NCI-H2196 treated with DMSO at 0.1 percent for 48 hours (cell line): ENCODE data around the gene DIP2A.
"Not testable (repeated sequence)": the region's sequence is repeated elsewhere in the genome, so short reads cannot be mapped to it uniquely, and the experiment has no call there.

Experiments used
- DNase-seq: peaks from one replicate; lab custom pipeline; 2025; ENCODE audit not compliant: unreplicated experiment; lab: John Stamatoyannopoulos, UW

Gene DIP2A

DNA sequence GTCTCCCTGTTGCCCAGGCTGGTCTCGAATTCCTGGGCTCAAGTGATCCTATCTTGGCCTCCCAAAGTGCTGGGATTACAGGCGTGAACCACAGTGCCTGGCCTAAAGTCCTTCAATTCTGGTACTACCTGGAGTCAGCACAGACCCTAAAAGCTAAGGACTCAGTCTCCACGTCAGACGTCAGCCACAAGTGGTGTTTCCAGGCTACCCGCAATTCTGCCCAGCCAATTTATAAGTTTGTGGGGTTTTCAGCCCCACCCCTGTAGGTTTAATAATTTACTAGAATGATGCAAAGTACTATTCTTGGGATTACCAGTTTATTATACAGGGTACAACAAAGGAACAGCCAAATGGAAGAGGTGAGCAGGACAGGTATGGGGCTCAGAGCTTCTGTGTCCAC lies 10.6 kb upstream of the DIP2A start:
- DNase-seq: no peak

DNA sequence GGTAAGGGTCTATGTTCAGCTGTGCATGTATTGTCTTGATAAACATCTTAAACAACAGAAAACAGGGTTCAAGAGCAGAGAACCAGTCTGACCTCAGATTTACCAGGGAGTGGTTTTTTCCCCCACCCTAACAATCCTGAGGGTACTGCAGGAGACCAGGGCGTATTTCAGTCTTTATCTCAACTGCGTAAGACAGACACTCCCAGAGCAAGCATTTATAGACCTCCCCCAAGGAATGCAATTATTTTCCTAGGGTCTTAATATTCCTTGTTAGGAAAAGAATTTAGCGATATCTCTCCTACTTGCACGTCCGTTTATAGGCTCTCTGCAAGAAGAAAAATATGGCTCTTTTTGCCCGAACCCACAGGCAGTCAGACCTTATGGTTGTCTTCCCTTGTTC lies 9.8 kb upstream of the DIP2A start:
- not testable (repeated sequence) for DNase-seq

DNA sequence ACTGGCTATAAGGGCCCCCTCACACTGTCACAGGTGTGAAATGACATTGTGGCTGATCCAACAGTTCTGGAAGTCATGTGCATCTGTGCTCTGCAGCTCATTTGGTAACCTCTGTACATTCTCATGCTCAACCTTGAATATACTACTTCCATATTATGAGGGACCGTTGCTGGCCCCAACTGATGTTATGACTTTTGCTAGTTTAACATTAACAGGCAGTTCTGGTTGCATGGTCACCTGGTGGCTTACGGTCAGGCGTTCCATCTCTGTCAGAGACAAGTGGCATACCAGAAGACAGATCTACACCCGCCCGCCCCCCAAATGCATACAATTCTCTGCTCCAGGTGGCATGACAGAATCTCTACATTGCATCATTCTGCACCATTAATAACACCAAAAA lies 6.0 kb upstream of the DIP2A start:
- DNase-seq: no peak

DNA sequence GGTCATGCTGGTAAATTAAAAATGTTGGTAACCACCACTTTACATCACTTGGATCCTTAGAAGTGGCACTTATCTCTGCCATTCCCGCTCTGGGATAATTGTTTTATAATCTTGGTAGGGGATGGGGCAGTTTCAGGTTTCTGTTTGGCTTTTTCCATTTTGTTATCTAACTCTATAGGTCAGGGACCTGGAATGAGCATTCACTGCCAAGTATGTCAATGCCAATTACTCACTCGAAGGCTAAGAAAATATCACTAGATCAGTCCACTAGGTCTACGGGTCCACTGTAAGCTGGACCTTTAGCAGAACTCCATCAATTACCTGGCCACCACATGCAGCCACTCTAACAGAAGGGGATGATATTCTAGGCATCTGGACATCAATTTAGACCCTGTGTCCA lies 4.5 kb upstream of the DIP2A start:
- no peak for DNase-seq

DNA sequence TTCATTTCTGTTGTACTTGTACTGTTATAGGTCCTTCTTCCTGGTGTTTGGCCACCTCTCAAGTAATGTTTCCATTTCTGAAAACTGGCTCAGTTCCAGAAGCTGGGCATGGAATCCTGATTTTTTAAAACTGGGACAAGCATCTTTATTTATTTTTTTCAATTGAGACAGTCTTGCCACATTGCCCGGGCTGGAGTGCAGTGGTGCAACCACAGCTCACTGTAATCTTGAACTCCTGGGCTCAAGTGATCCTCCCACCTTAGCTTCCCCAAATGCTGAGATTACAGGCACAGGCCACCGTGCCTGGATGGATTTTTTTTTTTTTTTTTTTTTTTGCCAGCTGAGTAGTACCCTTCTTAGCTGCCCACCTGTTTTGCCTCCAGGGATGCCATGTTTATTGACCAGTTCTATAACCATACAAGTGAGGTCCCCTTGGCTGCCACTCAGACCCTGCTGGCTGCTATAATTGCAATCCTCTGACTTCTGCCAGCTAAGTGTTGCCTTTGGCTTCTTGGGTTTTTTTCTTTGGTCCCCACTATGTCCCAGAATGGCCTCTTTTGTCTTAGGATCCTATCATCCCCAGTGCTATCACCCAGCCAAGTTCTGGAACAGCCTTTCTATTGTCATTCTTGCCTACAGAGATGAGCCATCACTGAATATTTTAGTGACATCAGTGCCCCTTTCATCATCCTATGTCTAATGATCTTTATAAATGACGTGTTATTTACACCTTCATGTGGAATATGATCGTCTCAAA lies 3.9 kb upstream of the DIP2A start:
- DNase-seq: no peak

DNA sequence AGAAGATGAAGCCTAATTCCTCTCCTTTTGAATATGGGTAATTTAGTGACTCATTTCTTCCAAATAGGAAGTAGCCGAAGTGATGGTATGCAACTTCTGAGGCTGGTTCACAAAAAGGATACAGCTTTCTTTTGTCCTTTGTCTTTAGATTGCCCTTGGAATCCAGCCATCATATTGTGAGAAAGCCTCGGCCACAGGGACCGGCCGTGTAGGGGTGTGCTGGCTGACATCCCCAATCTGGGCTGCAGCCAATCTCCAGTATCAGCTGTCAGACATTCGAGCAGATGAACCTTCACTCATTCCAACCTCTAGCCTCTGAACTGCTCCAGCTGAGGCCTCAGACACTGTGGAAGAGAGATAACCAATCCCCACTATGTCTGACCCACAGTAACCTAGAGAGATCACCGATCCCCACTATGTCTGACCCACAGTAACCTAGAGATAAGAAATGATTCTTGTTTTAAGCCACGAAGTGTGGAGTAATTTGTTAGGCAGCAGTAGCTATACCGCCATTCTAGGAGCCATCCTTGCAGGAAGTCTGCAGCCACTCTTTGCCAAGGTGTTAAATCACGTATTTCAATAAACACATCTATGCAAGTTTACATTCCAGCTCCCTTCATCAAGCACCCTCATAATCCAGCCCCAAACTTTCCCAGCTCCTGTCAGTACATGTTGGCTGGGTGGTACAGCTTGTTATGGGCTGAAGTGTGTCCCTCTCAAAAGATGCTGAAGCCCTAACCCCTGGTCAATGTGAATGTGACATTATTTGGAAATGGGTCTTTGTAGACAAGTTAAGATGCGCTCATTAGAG lies 2.9 kb upstream of the DIP2A start:
- DNase-seq: no peak

DNA sequence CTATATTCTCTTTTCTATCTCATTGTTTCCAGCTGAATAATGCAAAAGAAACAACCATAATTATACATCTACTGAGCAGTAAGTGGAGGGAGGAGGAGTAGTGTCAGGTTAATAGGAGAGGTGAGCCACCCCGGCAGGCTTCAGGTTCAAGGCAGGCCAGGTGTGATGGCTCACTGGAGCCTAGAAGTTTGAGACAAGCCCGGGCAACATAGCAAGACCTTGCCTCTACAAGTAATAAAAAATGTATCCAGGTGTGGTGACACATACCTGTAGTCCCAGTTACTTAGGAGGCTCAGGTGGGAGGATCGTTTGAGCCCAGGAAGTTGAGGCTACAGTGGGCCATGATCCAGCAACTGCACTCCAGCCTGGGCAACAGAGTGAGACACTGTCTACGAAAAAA lies 1.9 kb upstream of the DIP2A start:
- no peak for DNase-seq

DNA sequence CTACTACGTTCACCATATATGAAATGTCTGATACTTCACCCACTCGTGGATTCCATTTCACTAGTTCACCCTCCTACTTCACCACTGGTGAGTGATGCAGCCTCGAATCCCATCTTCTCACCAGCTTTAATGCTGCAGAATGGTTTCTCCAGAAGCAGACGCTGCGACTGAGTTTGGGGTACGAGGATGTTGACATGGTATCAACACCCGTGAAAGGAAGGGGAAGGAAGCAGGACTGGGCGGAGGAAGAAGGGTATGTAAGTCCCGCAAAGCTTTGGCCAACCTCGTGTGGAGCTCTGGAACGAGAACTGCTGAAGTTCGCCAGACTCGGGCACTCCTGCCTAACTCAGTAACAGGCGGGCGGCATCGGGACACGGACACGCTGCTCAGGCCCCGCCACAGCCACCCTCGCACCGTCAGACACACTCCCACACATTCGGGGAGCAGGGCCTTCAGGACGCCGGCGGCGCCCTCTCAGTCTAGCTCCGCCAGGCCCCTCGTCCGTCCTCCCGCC lies 833 bp upstream of the DIP2A start:
- no peak for DNase-seq

DNA sequence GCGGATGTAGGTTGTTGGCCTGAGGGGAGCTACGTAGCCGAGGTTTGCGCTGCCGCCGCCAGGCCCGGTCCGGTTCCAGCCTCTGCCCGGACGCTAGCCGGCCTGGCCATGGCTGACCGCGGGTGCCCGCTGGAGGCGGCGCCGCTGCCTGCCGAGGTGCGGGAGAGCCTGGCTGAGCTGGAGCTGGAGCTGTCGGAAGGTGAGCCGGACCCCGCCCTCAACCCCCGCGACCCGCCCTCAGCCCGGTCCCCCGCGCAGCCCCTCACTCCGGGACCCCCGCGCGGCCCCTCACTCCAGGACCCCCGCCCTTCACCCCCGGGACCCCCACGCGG lies 299 bp downstream of the DIP2A start:
- no peak for DNase-seq

DNA sequence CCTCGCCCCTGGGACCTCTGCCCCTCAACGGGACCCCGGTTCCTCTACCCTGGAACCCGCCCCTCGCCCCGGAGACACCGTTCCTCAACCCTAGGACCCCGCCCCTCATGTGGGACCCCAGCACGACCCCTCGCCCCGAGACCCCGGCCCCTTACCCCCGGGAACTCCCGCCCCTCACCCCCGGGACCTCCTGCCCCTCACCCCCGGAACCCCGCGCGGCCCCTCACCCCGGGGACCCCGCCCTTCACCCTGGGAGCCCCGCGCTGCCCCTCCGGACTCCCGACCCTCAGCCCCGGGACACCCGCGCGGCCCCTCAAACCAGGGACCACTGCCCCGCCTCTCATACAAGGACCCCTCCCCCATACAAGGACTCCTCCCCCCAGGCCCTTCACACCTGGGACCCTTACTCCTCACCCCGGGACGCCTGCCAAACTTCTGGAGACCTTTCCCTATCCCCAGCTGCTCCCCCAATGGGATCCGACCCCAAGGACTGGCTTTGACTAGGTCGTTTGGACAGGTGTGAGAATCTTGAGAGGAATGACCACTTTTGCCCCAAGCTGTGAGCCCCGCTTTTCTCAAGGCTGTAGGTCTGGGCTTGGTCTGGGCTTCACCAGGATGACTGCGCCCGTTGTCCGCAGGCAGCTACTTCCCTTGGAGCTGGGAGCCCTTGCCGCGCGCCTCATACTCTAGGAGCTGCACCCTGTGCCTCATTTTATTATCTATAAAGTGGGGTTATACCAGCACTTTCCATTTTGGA lies 843 bp downstream of the DIP2A start:
- no peak for DNase-seq

DNA sequence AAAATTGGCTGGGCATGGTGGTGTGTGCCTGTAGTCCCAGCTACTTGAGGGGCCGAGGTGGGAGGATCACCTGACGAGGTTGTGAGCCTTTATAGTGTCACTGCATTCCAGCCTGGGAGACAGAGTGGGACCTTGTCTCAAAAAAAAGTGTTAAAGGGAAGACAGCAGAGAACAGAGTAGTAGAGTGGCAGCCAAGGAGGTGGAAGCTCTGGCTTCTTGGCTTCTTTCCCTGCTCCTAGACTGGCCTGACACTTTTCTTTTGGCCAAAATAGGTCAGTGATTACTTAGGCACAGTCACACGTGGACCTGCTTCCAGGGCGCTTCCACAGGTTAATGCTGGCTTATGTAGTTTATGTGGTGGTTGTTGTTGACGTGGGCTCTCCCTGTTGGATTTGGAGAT lies 3.2 kb downstream of the DIP2A start:
- no peak for DNase-seq

DNA sequence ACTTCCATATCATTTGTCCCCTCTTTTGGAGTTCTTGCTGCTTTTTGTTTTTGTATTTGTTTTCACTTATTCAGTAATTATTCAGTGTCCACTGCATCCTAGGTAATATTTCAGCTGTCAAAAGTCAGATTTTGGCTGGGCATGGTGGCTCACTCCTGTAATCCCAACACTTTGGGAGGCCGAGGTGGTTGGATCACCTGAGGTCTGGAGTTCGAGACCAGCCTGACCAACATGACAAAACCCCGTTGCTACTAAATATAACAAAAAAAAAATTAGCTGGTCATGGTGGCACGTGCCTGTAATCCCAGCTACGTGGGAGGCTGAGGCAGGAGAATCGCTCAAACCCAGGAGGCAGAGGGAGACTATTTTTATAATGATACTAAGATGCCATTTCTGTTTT lies 6.5 kb downstream of the DIP2A start:
- DNase-seq: not testable (repeated sequence)

DNA sequence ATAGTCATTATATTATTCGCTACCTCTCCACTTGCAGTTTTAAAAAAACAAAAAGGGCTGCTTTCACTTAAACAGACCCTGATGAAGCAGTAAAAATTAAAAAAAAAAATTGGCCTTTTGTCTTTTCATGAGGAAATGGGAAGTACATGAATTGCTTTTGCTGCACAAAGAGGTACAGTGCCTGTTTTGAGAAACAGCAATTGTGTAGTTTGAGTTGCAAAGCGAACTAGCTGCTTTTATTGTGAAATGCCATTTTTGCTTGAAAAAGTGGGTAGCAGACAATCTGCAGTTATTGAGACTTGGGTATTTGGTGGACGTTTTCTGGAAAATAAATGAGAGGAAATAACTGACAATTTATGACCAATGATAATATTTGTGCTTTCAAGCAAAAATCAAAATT lies 7.0 kb downstream of the DIP2A start:
- no peak for DNase-seq

DNA sequence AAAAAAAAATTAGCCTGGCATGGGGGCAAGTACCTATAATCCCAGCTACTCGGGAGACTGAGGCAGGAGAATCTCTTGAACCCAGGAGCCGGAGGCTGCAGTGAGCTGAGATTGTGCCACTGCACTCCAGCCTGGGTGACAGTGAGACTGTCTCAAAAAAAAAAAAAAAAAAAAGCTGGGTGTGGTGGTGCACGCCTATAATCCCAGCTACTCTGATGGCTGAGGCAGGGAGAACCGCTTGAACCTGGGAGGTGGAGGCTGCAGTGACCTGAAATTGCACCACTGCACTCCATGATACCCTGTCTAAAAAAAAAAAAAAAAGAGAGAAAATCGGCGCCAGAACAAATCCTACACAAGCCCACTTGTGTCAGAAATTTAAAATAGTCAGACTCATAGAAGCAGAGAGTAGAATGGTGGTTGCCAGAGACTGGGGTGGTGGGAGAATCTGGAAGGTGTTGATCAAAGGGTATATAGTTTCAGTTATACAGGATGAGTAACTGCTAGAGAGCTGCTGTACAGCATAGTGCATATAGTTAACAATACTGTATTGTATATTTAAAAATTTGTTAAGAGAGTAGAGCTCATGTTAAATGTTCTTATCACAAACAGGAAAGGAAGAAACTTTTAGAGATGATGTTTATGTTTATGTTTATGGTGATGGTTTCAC lies 9.6 kb downstream of the DIP2A start:
- no peak for DNase-seq

DNA sequence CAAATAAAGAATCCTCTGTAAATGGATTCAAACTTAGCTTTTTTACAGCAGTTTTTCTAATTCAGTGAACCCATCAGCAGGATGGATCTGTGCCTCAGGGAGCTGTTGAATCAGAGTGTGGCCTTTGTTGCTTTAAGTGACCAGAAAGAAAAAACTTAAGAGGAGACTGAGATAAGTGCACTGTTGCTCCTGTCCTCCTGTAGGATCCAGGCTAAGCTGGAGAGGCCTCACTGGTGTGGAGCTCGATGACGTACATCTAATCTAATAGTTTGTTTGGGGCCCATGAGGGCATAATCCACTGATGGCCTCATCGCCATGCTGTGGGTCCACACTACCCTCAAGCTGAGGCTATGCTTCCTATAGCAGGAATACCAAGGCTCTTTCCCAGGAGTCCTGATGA lies 10.6 kb downstream of the DIP2A start:
- no peak for DNase-seq

DNA sequence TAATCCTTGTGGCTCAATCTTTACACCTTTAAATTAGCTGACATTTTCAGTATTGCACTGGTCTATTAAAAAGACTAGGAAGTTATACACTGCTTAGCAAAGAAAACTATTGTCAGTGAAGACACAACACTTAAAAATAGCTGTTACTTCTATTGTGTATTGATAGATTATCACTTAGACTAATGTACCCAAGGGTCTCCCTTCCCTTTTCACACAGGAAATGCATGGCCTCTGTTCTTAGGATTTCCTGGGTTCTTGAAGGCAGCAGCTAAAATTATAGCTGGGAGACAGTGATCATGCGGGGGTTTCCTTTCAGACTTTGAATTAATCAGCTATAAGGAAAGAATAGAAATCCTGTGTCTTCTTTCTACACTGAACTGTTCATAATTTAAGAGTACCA lies 12.8 kb downstream of the DIP2A start:
- no peak for DNase-seq

DNA sequence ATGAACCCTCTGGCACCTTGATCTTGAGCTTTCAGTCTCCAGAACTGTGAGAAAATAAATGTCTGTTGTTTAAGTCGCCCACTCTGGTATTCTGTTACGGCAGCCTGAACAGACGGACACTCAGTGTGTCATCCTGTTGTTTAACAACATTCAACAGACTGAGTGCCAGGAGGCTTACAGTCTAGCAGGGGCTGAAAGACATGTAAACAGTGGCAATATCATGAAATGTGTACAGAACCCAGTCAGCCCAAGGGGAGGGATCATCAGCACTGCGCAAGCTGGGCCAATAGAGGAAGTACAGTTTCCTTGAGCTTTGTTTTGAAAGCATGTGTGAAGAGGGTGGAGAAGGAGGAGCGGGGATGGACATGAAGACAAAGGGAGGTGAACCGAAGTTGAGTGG lies 13.6 kb downstream of the DIP2A start:
- no peak for DNase-seq

DNA sequence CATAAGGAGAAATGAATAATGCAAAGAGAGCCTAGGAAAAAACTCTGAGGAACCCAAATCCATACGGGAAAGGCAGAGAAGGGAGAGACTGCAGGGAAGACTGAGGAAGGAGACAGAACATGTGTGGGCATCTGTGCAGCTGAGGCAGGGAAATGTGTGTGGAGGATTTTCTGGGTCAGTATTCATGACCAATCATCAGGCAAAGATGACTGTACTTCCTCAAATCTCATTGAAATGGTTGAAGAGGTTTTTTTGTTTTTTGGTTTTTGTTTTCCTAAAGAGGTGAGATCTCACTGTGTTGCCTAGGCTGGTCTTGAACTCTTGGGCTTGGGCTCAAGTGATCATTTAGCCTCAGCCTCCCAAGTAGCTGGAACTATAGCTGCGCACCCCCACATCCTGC lies 15.7 kb downstream of the DIP2A start:
- DNase-seq: no peak

DNA sequence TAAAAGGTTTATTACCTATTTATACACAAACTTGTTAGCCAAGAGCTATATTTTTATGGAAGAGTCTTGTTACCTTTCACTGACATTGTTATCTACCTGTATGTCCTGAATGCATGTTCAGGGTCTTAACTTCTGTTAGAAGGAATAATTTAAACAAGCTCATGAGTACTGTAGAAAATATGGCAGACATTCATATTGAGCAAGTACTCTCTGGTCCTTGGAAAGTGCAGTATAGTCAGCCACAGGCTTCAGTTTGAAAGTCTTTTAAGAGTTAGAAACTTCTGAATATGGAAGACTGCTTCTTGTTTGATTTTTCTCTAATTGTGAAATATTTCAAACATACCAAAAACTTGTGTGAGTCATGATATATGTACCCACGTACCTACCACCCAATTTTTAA lies 16.6 kb downstream of the DIP2A start:
- DNase-seq: no peak

DNA sequence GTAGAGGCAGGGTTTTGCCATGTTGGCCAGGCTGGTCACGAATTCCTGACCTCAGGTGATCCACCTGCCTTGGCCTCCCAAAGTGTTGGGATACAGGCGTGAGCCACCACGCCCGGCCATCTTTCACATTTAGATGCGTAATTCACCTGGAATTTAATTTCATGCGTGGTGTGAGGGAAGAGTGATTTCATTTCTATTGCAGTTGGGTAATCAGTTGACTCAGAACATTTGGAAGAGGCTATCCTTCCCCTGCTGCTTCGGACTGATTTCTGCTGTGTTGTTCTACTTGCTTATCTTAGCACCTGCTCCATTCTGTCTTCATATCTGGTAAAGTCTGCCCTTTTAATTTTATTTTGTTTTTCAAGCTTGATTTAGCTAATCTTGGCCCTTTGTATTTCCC lies 19.1 kb downstream of the DIP2A start:
- no peak for DNase-seq

DNA sequence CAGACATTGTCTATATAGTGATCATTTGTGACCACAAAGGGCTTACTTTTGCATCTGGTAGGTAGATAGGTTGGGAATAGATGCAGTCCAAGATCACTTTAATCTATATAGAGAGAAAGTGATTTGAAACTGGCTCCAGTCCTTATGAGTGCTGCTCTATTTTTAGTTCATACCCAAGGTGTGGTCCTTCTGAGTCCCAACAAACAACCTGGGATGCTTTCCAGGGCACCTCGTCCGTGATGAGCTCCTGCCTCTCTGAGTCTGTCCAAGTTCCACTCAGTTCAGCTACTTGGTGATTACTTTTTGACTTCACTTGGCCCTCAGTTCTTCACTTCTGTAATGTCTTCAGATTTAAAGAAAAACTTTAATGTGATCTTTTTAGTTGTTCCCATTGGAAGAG lies 20.2 kb downstream of the DIP2A start:
- DNase-seq: no peak
